Measurements from ENCODE around the gene INTS12.

The INTS12 gene

DNA sequence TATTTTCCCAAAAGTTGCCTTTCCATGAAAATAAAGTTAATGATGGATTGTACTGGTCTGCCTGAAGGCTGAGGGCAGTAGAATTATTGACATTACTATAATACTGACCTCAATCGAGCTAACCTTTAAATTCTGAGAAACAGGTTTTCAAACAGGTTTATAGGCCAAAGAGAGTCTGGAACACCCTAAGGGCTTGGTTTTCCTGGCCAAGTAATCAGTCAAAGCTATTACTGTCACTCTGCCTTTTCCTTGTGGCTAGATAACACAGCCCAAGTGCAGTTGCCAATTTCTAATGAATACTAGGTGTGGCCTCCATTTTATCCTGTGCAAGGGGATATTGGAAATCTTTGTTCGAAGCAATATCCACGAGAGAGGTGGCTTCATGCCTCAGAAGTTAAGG, 75.2 kb downstream of the INTS12 start:
- no peak for DNase-seq (ENCODE audit: low read depth)
- H3K4me3 ChIP-seq (ENCODE audit: low read depth, low read length), result no peak overlapping the region
- in situ Hi-C loops (cut with HindIII; ENCODE audit: low sequenced_read_pairs), result no loop called here
- TF ChIP-seq, protein P1, sequence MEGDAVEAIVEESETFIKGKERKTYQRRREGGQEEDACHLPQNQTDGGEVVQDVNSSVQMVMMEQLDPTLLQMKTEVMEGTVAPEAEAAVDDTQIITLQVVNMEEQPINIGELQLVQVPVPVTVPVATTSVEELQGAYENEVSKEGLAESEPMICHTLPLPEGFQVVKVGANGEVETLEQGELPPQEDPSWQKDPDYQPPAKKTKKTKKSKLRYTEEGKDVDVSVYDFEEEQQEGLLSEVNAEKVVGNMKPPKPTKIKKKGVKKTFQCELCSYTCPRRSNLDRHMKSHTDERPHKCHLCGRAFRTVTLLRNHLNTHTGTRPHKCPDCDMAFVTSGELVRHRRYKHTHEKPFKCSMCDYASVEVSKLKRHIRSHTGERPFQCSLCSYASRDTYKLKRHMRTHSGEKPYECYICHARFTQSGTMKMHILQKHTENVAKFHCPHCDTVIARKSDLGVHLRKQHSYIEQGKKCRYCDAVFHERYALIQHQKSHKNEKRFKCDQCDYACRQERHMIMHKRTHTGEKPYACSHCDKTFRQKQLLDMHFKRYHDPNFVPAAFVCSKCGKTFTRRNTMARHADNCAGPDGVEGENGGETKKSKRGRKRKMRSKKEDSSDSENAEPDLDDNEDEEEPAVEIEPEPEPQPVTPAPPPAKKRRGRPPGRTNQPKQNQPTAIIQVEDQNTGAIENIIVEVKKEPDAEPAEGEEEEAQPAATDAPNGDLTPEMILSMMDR (IDR thresholded peaks at IDR 0.05; ENCODE audit: low read depth, low read length, missing control alignments), result no peak
